NCI-H2107 (cell line): ENCODE measurements around the gene ERGIC3.
"Not testable (repeated sequence)": the region's sequence is repeated elsewhere in the genome, so short reads cannot be mapped to it uniquely, and the experiment has no call there.

Source experiments
- DNase-seq: peaks from one replicate; lab custom pipeline; 2025; lab: John Stamatoyannopoulos, UW

Gene ERGIC3

GRCh38 chr20:35518955-35519354, 22.9 kb upstream of the ERGIC3 start:
- DNase-seq = no peak

- DNase-seq = no peak
Observed at GRCh38 chr20:35523298-35523888, 18.5 kb upstream of the ERGIC3 start.

GRCh38 chr20:35525639-35526038, 16.2 kb upstream of the ERGIC3 start:
- no peak for DNase-seq

- DNase-seq = no peak
Observed at GRCh38 chr20:35527122-35527769, 14.6 kb upstream of the ERGIC3 start.

- no peak for DNase-seq
Observed at GRCh38 chr20:35529552-35529951, 12.3 kb upstream of the ERGIC3 start, which contains the start of gene C20orf173. C20orf173 (minus strand) TSS chr20:35529652; CDS start chr20:35529373, 279 bp downstream.

GRCh38 chr20:35539756-35540212, 2.1 kb upstream of the ERGIC3 start:
- DNase-seq = peak; percentile 85

- no peak for DNase-seq
Observed at GRCh38 chr20:35541118-35541782, 628 bp upstream of the ERGIC3 start.

GRCh38 chr20:35542990-35543389, 1.1 kb downstream of the ERGIC3 start:
- no peak for DNase-seq

- no peak for DNase-seq
Observed at GRCh38 chr20:35544436-35544835, 2.6 kb downstream of the ERGIC3 start.

GRCh38 chr20:35544941-35545340, 3.1 kb downstream of the ERGIC3 start:
- DNase-seq = not testable (repeated sequence)

- no peak for DNase-seq
Observed at GRCh38 chr20:35546127-35546526, 4.2 kb downstream of the ERGIC3 start.

GRCh38 chr20:35547329-35547728, 5.5 kb downstream of the ERGIC3 start:
- no peak for DNase-seq

- DNase-seq = no peak
Observed at GRCh38 chr20:35551503-35551902, 9.6 kb downstream of the ERGIC3 start.

GRCh38 chr20:35552914-35553313, 11.0 kb downstream of the ERGIC3 start:
- no peak for DNase-seq

GRCh38 chr20:35555461-35555860, 13.6 kb downstream of the ERGIC3 start:
- DNase-seq = not testable (repeated sequence)

GRCh38 chr20:35555951-35556645, 14.2 kb downstream of the ERGIC3 start:
- DNase-seq = no peak

GRCh38 chr20:35556871-35557270, 15.0 kb downstream of the ERGIC3 start:
- no peak for DNase-seq

- DNase-seq = no peak
Observed at GRCh38 chr20:35558451-35558850, 16.6 kb downstream of the ERGIC3 start.

- no peak for DNase-seq
Observed at GRCh38 chr20:35559042-35559693, 17.3 kb downstream of the ERGIC3 start.

GRCh38 chr20:35560105-35560511, 18.2 kb downstream of the ERGIC3 start:
- DNase-seq = no peak

GRCh38 chr20:35560541-35560940, 18.7 kb downstream of the ERGIC3 start:
- DNase-seq = no peak

GRCh38 chr20:35561268-35561667, 19.4 kb downstream of the ERGIC3 start:
- DNase-seq = peak; percentile 3
